GM23248 (cell line): ENCODE measurements around the gene RFC5.
"Not testable (repeated sequence)": the region's sequence is repeated elsewhere in the genome, so short reads cannot be mapped to it uniquely, and the experiment has no call there.

Experiments
- EZH2 ChIP-seq: fragments of 200-600 bp; sonication (generic); IDR thresholded peaks from 2 replicates; pipeline ENCODE4 v1.6.1; 2018; ENCODE audit warnings: antibody characterized with exemption, mild to moderate bottlenecking; ENCODE audit not compliant: insufficient read depth, poor library complexity, severe bottlenecking
- EZH2phosphoT487 ChIP-seq: fragments of 200-600 bp; sonication (generic); IDR thresholded peaks from 2 replicates; pipeline ENCODE4 v1.6.1; 2018; ENCODE audit warnings: antibody characterized with exemption, moderate library complexity, mild to moderate bottlenecking, low read depth; ENCODE audit not compliant: insufficient read depth

GRCh38 chr12:118081521-118081920 lies 65.0 kb downstream of the RFC5 start:
- not testable (repeated sequence) for TF ChIP-seq EZH2phosphoT487, EZH2
